G401 (cell line): Measurements from ENCODE around the gene ZC3H7B. TPM values are rescaled to one million over a fixed set of nuclear protein-coding genes. Genes with fewer than 3 reads are reported as not detected.
"Not testable (repeated sequence)": the region's sequence is repeated elsewhere in the genome, so short reads cannot be mapped to it uniquely, and the experiment has no call there.

Experiments used
- DNase-seq: peaks from one replicate; pipeline ENCODE4 v3.0.0-alpha.2; 2015; ENCODE audit warnings: low spot score
- in situ Hi-C: cut with HindIII; loops from 2 replicates; pipeline ENCODE4 v1.10.0; 2016; ENCODE audit warnings: low sequenced_read_pairs, mixed read lengths
- total RNA-seq: library from RNA; depleted of rRNA; stranded (reverse); fragments of >200 nt; shearing (Covaris generic); gene quantifications from 2 replicates; pipeline ENCODE4 v1.2.3, GENCODE V29; 2014

Gene ZC3H7B
- total RNA-seq, 1 experiment from 2014 or later: 64.4 TPM

DNA sequence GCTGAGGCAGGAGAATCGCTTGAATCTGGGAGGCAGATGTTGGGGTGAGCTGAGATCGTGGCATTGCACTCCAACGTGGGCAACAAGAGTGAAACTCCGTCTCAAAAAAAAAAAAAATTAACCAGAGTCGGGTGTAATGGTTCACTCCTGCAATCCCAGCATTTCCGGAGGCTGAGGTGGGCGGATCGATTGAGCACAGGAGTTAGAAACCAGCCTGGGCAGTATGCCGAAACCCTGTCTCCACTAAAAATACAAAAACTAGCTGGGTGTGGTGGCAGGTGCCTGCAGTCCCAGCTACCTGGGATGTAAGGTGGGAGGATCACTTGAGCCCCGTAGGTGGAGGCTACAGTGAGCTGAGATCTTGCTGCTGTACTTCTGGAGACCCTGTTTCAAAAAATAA lies 16.9 kb upstream of the ZC3H7B start:
- in situ Hi-C loops: no loop called here
- no peak for DNase-seq

DNA sequence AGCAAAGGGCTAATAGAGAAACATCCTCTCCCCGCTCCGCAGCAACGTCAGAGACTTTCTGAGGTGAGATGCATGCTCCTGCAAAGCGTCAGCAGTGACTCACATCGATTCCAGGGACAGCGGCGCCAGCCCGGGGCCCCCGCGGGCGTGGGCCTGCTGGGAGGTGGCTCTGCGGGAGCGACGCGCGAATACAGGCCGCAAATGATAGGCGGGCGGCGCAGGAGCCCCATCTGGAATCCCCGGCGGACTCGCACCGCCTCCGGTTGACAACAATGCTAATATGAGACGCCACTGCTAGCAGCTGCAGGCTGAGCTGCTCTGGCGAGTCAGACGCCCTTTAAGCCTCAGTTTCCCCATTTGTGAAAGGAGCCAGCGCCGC lies 15.9 kb upstream of the ZC3H7B start:
- no peak for DNase-seq
- in situ Hi-C loops: no loop called here

DNA sequence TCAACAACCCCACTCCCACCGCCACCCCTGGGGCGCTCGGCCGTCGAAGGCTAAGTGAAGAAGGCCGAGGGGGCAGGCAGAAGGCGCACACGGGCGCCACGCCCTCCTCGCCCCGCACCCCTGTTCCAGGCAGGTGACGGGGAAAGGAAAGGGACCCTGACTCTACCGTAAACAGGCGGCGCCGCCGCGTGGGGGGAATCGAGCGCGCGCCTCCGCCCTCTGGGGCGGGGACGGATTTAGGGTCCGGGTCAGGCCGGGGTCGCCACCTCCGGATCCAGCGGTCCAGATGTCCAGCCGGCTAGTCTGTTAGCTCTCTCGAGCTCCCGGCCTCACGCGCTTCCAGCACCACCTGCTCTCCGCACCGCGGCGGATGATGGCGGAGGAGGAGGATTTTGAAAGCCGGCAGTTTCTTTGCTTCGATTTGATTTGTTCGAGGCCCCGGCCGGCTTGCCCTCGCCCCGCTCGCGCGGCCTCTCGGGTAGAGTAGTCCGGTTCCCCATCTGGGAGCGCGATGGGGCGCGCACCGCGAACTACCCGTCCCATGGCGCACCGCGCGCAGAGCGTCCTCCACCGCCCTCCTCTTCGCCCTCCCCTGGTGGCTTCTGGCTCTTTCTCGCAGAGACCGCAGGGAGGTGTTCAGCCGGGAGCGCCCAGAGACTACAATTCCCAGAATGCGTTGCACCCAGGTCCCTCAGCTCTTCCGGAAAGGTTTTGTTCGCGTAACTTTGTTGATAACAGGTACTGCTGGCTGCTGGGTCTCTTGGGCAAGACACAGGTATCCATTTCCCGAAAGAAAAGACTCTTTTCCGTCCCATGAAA lies 15.3 kb upstream of the ZC3H7B start, which contains the start of gene RANGAP1:
TSS of gene RANGAP1 (minus strand) at position 368 of the 819 bp plus-strand sequence. CDS start 5,143 bp downstream, outside the sequence.
- in situ Hi-C loops: no loop called here

DNA sequence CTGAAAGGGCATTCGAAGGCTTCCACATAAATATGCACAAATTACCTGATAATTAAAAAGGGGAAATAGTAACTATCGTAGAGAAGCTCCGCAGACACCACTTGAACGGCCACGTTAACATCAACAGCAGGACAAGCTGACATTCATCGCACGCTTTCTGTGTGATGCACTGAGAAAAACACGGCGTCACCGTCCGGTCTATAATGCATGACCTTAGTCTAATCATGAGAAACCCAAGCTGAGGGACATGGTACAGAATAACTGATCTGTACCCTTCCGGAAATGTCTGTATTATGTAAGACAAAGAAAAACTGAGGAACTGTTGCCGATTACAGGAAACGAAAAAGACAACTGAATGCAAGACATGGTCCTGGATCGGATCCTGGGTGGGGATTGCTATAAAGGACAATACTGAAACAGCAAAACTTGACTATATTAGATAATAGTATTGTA lies 14.7 kb upstream of the ZC3H7B start:
- DNase-seq: no peak
- in situ Hi-C loops: no loop called here

More for the DNA sequence above, 15.3 kb upstream of the ZC3H7B start, which contains the start of gene RANGAP1:
- peak; percentile 100 for DNase-seq

DNA sequence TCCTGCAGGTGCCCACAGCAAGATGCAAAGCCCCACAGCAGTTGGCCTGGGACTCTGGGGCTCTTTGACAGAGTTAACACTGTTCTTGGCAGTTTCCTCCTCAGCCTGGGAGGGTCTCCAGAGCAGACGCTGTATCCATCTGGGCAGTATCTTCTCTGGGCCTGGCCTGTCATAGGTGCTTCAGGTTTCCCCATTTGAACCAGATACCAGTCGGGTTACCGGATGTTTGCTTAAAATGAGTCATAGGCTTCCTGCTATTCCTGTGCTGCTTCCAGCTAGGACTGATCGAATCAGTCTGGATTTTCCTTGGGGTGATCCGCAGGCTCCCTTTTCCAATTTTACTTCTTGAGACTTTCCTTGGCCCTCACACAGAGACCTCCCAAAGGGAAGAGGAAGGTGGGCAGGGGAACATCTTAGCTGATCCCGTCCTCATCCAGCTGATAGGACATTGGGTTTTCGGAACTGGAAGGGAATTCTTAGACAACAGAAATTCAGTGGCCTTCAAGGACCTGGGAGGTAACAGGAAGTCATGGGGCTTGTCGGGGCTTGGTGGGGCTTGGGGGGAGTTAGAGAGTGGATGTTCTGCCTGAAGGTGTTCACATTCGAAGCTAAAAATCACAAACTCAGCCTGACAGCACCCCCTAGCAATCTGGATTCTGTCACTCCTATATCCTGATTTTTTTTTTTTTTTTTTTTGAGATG lies 12.9 kb upstream of the ZC3H7B start:
- in situ Hi-C loops: no loop called here
- DNase-seq: no peak

DNA sequence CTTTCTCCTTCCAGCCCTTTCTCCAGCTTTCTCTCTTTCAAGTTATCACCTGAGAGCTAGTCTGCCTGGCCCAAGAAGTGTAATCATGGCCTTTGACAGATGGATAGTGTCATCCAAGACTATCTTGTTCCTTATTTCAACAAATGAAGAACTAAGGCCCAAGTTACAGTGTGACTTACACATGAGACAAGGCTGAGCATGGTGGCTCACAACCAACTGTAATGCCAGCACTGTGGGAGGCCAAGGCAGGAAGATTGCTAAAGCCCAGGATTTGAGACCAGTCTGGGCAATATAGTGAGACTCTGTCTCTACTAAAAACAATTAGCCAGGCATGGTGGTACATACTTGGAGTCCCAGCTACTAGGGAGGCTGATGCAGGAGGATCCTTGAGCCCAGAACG lies 11.7 kb upstream of the ZC3H7B start:
- in situ Hi-C loops: no loop called here

DNA sequence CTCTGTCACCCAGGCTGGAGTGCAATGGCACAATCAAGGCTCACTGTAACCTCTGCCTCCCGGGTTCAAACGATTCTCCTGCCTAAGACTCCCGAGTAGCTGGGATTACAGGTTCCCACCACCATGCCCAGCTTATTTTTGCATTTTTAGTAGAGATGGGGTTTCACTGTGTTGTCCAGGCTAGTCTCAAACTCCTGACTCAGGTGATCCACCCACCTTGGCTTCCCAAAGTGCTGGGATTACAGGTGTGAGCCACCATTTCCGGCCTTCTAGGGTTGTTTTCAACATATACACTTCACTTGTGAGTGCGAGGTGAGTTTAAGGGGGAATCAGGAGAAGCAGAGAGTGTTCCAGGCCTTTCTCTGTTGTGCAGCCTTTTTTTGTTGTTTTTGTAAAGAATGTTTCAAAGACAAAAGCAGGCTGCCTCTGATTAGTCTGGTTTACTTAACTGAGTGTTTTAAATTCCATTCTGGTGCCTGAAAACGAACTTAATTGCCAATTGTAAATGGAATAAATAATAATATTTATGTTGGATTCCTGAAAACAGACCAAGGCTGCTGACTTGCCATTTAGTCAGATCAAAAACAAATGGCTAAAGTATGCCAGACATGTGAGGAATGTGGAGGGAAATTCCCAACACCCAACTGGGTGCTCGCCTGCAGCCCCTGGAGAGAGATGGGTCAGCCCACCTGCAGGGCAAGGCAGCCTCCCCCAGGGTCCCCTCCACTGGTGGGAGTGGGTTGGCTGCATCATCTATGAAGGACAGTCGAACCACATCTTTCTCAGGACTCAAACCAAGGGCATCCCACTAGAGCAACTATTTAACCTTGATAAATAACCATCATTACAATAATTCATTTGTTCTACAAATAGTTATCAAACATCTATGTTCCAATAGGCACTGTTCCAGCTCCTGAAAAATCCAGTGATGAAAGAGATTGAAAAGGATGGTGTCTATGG lies 10.8 kb upstream of the ZC3H7B start:
- in situ Hi-C loops: no loop called here
- DNase-seq: no peak

More for the DNA sequence above, 11.7 kb upstream of the ZC3H7B start:
- no peak for DNase-seq

DNA sequence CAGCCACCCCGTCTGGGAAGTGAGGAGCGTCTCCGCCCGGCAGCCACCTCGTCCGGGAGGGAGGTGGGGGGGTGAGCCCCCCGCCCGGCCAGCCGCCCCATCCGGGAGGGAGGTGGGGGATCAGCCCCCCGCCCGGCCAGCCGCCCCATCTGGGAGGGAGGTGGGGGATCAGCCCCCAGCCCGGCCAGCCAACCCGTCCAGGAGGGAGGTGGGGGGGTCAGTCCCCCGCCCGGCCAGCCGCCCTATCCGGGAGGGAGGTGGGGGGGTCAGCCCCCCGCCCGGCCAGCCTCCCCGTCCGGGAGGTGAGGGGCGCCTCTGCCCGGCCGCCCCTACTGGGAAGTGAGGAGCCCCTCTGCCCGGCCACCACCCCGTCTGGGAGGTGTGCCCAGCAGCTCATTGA lies 6.5 kb upstream of the ZC3H7B start:
- DNase-seq: not testable (repeated sequence)

DNA sequence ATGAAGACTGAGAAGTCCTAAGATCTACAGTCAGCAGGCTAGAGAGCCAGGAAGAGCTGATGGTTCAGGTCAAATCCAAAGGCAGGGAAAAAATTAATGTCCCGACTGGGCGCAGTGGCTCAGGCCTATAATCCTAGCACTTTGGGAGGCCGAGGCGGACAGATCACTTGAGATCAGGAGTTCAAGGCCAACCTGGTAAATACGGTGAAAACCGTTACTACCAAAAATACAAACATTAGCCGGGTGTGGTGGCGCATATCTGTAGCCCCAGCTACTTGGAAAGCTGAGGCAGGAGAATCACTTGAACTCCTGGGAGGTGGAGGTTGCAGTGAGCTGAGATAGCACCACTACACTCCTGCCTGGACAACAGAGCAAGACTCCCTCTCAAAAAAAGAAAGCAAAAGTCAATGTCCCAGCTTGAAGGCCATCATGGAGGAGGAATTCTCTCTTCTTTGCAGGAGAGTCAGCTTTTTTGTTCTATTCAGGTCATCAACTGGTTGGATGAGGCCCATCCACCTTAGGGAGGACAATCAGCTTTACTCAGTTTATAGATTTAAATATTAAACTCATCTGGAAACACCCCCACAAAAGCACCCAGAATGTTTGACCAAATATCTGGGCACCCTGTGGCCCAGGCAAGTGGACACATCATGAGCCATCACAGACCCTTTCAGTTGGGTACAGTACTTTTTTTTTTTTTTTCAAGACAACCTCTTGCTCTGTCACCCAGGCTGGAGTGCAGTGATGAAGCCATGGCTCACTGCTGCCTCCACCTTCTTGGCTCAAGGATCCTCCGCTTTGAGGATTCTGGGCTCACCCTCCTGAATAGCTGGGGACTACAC lies 4.3 kb upstream of the ZC3H7B start:
- no peak for DNase-seq
- in situ Hi-C loops: no loop called here

More for the DNA sequence above, 6.5 kb upstream of the ZC3H7B start:
- in situ Hi-C loops: not testable (repeated sequence)

DNA sequence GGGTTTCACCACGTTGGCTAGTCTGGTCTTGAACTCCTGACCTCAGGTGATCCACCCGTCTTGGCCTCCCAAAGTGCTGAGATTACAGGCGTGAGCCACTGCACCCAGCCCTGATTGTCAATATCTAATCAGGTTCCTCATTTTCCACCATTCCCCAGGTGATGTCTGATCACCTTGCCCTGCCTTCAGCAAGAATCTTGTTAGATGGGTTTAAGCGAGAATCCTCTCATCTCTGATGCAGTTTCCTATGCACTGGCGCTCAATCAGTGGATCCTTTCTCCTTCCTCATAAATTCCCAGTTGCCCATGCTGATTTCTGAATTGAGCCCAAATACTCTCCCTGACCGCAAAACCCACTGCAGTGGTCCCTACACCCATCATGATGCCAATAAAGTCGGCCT lies 664 bp upstream of the ZC3H7B start:
- in situ Hi-C loops: no loop called here
- DNase-seq: peak; percentile 56

DNA sequence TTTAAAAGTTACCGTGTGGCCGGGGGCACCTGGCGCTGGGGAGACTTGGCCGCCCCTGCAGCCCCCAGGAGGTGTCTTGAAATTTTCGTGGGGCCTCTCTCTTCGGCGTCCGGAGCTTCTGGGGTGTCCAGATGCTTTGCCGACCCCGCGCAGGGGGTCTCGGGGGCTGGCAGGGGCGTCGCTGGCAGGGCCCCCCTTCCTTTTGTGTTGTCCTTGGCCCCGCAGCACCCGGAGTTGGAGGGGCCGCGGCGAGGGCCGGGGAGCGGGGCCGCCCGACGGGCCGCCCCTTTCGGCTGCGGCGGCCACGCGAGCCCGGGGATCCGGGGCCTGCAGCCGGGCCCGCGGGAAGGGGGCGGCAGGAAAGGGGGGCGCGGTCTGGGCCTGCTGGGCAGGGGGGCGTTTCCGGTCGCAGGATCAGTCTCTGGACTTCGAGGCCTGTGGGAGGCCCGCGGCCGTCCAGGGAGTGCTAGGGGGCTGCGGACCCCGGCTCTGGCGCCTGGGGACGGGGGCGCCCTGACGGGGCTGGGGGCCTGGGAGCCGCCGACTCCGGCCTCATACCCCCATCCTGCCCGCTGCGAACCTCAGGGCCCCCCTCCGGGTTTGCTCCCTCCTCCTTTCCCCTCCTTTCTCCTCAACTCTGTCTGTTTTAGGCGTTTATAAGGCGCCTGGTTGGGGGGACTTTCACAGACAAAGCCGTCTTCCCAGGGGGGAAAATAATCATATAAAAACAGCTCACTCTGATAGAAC lies 869 bp downstream of the ZC3H7B start:
- DNase-seq: no peak
- in situ Hi-C loops: no loop called here

DNA sequence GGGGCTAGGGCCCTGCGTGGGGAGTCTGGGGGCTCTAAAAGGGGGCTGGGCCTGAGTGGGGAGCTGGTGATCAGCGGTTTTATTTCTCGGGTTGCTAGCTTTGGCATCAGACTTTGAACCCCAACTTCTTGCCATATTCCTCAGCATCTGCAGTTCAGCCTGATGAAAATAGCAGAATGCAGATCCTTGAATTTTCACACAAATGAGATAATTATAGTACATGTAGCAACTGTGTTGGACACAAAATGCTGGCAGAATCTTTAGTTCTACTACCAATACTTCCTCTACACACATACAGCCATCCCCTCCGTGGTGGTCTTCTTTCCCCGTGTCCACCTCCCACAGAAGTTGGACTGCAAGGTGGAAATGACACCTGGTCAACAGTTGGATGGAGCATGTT lies 1.5 kb downstream of the ZC3H7B start:
- in situ Hi-C loops: no loop called here
- DNase-seq: no peak

DNA sequence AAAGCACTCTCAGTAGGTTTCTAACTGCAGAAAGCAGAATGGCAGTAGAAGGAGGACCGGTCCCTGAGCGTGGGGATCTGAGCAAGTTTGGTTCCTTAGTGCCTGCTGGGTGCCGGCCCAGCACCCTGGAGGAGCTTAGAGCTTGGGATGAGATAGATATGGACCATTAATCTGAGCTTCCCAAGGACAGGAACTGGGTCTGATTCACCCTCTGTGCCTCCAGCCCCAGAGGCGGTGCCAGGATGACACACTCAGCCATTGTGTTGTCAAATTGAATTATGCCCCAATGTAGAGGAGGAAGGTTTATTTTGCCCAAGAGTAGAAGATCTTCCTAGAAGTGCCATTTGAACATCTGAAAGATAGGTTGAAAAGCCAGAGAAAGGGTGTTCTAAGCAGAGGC lies 4.3 kb downstream of the ZC3H7B start:
- no peak for DNase-seq
- in situ Hi-C loops: no loop called here

DNA sequence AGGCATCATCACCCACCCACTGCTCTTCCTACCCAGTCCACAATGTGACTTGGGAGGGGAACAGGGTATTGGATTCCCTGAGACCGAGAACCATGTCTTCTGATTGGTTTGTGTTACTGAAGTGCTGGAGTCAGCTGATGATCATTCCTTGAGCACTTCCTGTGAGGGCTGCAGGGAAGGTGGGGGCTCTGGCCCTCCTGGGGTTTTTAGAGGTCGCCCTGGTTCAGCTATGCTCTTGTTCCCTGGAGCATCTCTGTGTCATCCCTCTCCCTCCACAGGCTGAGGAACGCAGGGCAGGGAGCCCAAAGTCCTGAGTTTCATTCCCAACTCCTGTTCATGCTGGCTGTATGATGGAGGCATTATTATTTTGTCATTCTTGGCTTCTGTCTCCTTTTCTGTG lies 6.7 kb downstream of the ZC3H7B start:
- DNase-seq: no peak
- in situ Hi-C loops: no loop called here

DNA sequence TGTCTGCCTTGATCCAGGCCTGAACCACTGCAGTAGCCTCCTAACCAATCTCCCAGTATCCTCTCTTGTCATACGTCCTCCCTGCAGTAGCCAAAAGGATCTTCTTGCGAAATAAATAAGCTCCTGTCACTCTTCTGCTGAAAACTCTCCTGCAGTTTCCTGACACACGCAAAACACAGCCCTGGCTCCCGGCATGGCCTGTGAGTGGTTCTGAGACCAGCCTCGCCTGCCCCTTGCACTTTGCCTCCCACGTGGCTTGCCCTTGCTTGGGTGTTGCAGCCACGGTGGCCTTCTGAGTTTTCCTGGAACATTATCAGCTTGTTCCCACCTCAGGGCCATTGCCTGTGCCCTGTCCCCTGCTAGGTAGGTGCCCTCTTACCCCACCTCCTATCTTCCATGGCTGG lies 7.2 kb downstream of the ZC3H7B start:
- DNase-seq: no peak
- in situ Hi-C loops: no loop called here

DNA sequence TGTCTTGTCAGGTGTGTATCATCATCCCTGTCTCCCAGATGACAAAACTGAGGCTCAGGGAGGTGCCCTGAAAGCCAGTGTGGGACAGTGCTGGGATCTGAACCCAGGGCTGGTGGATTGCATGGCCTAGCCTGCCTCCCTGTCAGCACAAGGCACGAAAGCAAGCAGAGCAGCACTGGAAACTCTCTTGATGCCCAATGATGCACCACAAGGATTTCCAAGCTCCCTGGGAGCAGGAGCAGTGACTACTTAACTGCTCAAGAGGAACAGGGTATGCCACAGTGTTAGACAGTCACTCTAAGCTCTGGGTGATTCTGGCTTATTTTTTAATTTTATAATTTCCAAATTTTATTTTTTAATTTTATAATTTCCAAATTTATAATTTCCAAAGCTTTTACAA lies 9.0 kb downstream of the ZC3H7B start:
- in situ Hi-C loops: no loop called here
- no peak for DNase-seq

DNA sequence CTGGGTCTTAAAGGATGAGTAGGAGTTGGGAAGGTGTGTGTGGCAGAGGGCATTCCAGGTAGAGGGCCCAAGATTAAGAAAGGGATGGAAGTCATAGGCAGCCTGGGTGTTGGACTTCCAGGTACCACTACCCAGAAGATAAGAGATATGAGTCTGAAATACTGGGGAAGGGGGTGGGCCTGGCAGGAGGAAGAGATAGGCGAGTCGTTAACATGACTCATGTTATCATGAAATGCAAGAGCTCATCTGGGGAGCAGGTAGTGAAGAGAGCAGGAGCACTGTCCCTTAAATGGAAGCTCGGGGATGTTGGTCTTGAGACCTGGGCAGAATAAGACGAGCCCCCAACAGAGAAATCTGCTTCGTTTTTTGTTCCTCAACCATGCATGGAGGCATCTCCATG lies 10.2 kb downstream of the ZC3H7B start:
- DNase-seq: no peak
- in situ Hi-C loops: no loop called here

DNA sequence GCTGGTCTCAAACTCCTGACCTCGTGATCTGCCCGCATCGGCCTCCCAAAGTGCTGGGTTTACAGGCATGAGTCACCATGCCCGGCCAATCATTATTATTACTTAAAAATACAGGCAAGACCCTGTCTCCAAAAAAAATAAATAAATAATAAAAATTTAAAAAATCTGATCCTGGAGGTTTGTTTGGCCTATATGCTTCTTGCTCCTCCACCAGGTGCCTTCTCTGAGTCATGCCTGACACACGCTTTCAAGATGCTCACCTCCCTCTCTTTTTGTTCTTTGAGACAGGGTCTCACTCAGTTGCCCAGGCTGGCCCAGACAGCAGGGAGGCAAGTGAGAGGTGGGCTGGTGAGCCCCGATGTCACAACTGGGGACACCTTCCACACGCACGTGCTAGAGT lies 13.5 kb downstream of the ZC3H7B start:
- in situ Hi-C loops: no loop called here
- no peak for DNase-seq
